ENCODE results near the gene SPDEF. TPM values are rescaled to one million over a fixed set of nuclear protein-coding genes. Genes with fewer than 3 reads are reported as not detected.

SPDEF gene
- total RNA-seq, 2 experiments from 2014 or later = 0.34 to 0.54 TPM

DNA sequence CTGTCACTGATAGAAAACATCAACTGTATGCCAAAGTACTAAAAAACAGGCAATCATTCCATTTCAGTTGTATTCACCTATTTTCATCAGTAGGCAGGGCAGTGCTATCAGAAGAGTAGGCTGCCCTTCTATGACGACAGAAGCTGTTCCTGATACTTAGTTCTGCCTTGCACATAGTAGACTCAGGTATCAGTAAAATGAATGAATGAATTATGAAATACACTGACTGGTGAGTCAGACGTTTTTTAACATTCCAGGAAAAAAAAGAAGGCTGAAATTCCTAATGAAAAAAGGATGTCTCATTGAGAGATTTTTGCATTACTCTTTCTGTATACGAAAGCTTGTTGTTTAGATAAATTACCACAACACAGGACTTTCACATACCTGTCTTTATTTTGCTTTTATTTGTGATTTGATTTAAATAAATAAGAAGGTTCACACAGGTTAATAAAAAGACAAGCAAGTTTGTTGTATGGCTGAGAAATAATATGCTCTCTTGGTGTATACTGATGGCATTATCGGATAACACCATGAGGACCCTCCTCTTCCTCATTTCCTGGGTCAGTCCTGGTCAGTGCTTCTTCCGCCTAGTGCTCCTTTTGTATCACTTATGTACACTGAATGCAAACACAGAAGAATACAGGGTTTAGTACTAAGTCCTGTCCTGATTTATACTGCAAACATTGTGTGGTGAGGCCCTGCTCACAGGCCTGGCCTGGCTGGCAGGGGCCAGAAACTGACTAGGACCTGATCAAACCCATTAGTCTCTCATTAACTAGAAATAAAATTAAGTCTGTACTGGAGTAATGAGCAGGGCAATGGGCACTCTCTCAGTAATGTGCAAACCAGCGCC is 39.4 kb upstream of the SPDEF start:
- H3K4me2 ChIP-seq (ENCODE audit: low read length) = no peak overlapping the region
- H3K9me3 ChIP-seq (ENCODE audit: low read length) = no peaks in the 10 kb centered on the region
- no peak overlapping the region for H3K4me3 ChIP-seq (ENCODE audit: low read depth, low read length, poor library complexity, severe bottlenecking)
- no TSS peak for BruUV-seq (replicated peaks)
- peaks cover 5% of the 10 kb centered on the region; the same call in 1 of the 2 replicates for H4K20me1 ChIP-seq (ENCODE audit: insufficient read depth, low read length)
- H2AFZ ChIP-seq (ENCODE audit: low read length) = no peak overlapping the region
- H3K4me1 ChIP-seq (ENCODE audit: insufficient read depth, low read length, poor library complexity, severe bottlenecking) = peaks cover 13% of the 10 kb centered on the region
- no peak overlapping the region for H3K27ac ChIP-seq (ENCODE audit: low read depth, low read length, poor library complexity, severe bottlenecking)
- H3K9me2 ChIP-seq (ENCODE audit: insufficient read depth, low read length) = no peaks in the 10 kb centered on the region
- TF ChIP-seq, protein P1, sequence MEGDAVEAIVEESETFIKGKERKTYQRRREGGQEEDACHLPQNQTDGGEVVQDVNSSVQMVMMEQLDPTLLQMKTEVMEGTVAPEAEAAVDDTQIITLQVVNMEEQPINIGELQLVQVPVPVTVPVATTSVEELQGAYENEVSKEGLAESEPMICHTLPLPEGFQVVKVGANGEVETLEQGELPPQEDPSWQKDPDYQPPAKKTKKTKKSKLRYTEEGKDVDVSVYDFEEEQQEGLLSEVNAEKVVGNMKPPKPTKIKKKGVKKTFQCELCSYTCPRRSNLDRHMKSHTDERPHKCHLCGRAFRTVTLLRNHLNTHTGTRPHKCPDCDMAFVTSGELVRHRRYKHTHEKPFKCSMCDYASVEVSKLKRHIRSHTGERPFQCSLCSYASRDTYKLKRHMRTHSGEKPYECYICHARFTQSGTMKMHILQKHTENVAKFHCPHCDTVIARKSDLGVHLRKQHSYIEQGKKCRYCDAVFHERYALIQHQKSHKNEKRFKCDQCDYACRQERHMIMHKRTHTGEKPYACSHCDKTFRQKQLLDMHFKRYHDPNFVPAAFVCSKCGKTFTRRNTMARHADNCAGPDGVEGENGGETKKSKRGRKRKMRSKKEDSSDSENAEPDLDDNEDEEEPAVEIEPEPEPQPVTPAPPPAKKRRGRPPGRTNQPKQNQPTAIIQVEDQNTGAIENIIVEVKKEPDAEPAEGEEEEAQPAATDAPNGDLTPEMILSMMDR (conservative IDR thresholded peaks at IDR 0.05; ENCODE audit: low read length) = no peak
- TF ChIP-seq EZH2phosphoT487 (IDR thresholded peaks at IDR 0.05; ENCODE audit: borderline replicate concordance, low read depth, low read length) = no peak
- H3K79me2 ChIP-seq (ENCODE audit: insufficient read depth, low read depth, low read length) = peaks cover 37% of the 10 kb centered on the region; the same call in 1 of the 2 replicates
- ChIA-PET CTCF (ENCODE audit: unreplicated experiment) (no interaction called here), POLR2A (no interaction called here)
- no peak for DNase-seq (ENCODE audit: low spot score)
- intact Hi-C loops (cut with micrococcal nuclease; ENCODE audit: unreplicated experiment) = loop anchor here (10.0 kb wide), 1 partner anchor 431 kb away; no protein-coding TSS in a partner anchor
- H3K36me3 ChIP-seq (ENCODE audit: insufficient read depth, low read length) = peaks cover 18% of the 10 kb centered on the region; the same call in 1 of the 2 replicates

DNA sequence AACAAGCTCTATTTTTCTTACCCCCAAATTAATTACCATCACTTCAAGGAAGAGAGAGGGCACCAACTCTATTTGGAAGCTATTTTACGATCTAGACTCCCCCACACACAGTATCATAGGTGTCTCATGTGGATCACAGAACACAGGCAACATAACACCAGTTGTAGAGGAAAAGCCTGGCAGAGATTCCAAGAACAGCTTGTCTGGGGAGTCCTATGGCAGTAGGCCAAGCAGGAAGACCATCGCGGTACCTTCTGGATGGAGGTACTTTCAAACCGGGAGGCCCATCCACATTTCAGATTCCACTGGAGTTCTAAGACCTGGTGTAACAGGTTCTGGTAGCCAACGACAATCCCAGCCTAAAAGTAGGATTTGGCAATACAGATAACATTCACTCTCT is 37.6 kb upstream of the SPDEF start:
- DNase-seq (ENCODE audit: low spot score) = no peak
- no peaks in the 10 kb centered on the region for H3K9me2 ChIP-seq (ENCODE audit: insufficient read depth, low read length)
- H3K36me3 ChIP-seq (ENCODE audit: insufficient read depth, low read length) = peaks cover 27% of the 10 kb centered on the region
- H4K20me1 ChIP-seq (ENCODE audit: insufficient read depth, low read length) = peaks cover 4% of the 10 kb centered on the region; the same call in 1 of the 2 replicates
- TF ChIP-seq EZH2phosphoT487 (IDR thresholded peaks at IDR 0.05; ENCODE audit: borderline replicate concordance, low read depth, low read length) = no peak
- TF ChIP-seq, protein P1 (conservative IDR thresholded peaks at IDR 0.05; ENCODE audit: low read length) = no peak
- H3K4me2 ChIP-seq (ENCODE audit: low read length) = no peak overlapping the region
- POLR2A ChIA-PET = interaction anchor here (0.5 to 1.1 kb wide), 7 partner anchors 13 to 602 kb away, joined by 3 to 6 read pairs (median 4); no protein-coding TSS in a partner anchor
- H3K4me3 ChIP-seq (ENCODE audit: low read depth, low read length, poor library complexity, severe bottlenecking) = no peak overlapping the region
- intact Hi-C loops (cut with micrococcal nuclease; ENCODE audit: unreplicated experiment) = loop anchor here (10.0 kb wide), 1 partner anchor 429 kb away; no protein-coding TSS in a partner anchor
- no peak overlapping the region for H2AFZ ChIP-seq (ENCODE audit: low read length)
- H3K4me1 ChIP-seq (ENCODE audit: insufficient read depth, low read length, poor library complexity, severe bottlenecking) = peaks cover 13% of the 10 kb centered on the region
- no peaks in the 10 kb centered on the region for H3K9me3 ChIP-seq (ENCODE audit: low read length)
- CTCF ChIA-PET (ENCODE audit: unreplicated experiment) = no interaction called here
- no peak overlapping the region for H3K27ac ChIP-seq (ENCODE audit: low read depth, low read length, poor library complexity, severe bottlenecking)
- peaks cover 35% of the 10 kb centered on the region; the same call in 1 of the 2 replicates for H3K79me2 ChIP-seq (ENCODE audit: insufficient read depth, low read depth, low read length)
- BruUV-seq (replicated peaks) = no TSS peak
